WTC11 (cell line): ENCODE measurements around the gene ZDHHC16. TPM values are rescaled to one million over a fixed set of nuclear protein-coding genes. Genes with fewer than 3 reads are reported as not detected.

Experiments used
- ATAC-seq: fragments of 200-7000 bp; cut with Tn5 transposase; 2 replicates; pipeline ENCODE4 v1.10.0; 2021; ENCODE audit warnings: mild to moderate bottlenecking, moderate library complexity
- CTCF ChIA-PET: fragments of 300-600 bp; sonication (Branson Sonifier 250); formaldehyde crosslinking; loops from one replicate; lab custom pipeline; 2021; ENCODE audit warnings: antibody characterized with exemption; lab: Charles Lee
- POLR2A ChIA-PET: fragments of 350-600 bp; sonication (Branson Sonifier 250); formaldehyde crosslinking; loops from one replicate; lab custom pipeline; 2021; ENCODE audit warnings: antibody characterized with exemption; lab: Charles Lee
- DNase-seq: peaks from one replicate; pipeline ENCODE4 v3.0.0; 2021; ENCODE audit warnings: low spot score
- H3K27ac Mint-ChIP-seq: 2 replicates; pipeline ENCODE4 v1.8.0; 2021; ENCODE audit warnings: mixed read lengths
- H3K27me3 Mint-ChIP-seq: 2 replicates; pipeline ENCODE4 v1.8.0; 2021; ENCODE audit warnings: low read depth, mild to moderate bottlenecking, moderate library complexity, mixed read lengths
- H3K36me3 Mint-ChIP-seq: 2 replicates; pipeline ENCODE4 v1.8.0; 2021; ENCODE audit warnings: mixed read lengths
- H3K4me1 Mint-ChIP-seq: 2 replicates; pipeline ENCODE4 v1.8.0; 2022; ENCODE audit warnings: mixed read lengths
- H3K4me3 Mint-ChIP-seq: 2 replicates; pipeline ENCODE4 v1.8.0; 2021; ENCODE audit warnings: mild to moderate bottlenecking, moderate library complexity, mixed read lengths
- H3K9me3 Mint-ChIP-seq: 2 replicates; pipeline ENCODE4 v1.8.0; 2021; ENCODE audit warnings: mixed read lengths
- CREM ChIP-seq: sonication (generic); formaldehyde crosslinking; IDR thresholded peaks from 2 replicates; pipeline ENCODE4 v1.8.1; 2022; ENCODE audit warnings: mild to moderate bottlenecking, missing genetic modification reagents, moderate library complexity
- FOXJ3 ChIP-seq: sonication (generic); formaldehyde crosslinking; IDR thresholded peaks from 2 replicates; pipeline ENCODE4 v1.9.0; 2021; ENCODE audit warnings: missing genetic modification reagents, mild to moderate bottlenecking, borderline replicate concordance
- FOXK1 ChIP-seq: sonication (generic); formaldehyde crosslinking; IDR thresholded peaks from 2 replicates; pipeline ENCODE4 v1.8.0; 2022; ENCODE audit warnings: mild to moderate bottlenecking, moderate library complexity, missing genetic modification reagents
- GRHL2 ChIP-seq: fragments of 250-450 bp; sonication (Bioruptor Pico); IDR thresholded peaks from 2 replicates; pipeline ENCODE4 v1.8.0; 2022; ENCODE audit warnings: mild to moderate bottlenecking, moderate library complexity; ENCODE audit not compliant: insufficient replicate concordance, severe bottlenecking
- MYBL2 ChIP-seq: sonication (generic); formaldehyde crosslinking; IDR thresholded peaks from 2 replicates; pipeline ENCODE4 v1.8.1; 2023; ENCODE audit warnings: mild to moderate bottlenecking, moderate library complexity, missing genetic modification reagents
- TEAD1 ChIP-seq: sonication (generic); formaldehyde crosslinking; IDR thresholded peaks from 2 replicates; pipeline ENCODE4 v1.8.0; 2022; ENCODE audit warnings: mild to moderate bottlenecking, missing genetic modification reagents
- total RNA-seq: library from RNA; stranded (reverse); gene quantifications from 3 replicates; pipeline ENCODE4 v1.2.3, GENCODE V29; 2021
- TF ChIP-seq, protein P1 (sequence below): sonication (generic); formaldehyde crosslinking; IDR thresholded peaks from 2 replicates; pipeline ENCODE4 v1.8.0; 2022; ENCODE audit warnings: mild to moderate bottlenecking, missing genetic modification reagents
- TF ChIP-seq, protein P2 (sequence below): fragments of 250-450 bp; sonication (Bioruptor Pico); IDR thresholded peaks from 2 replicates; pipeline ENCODE4 v1.9.0; 2021; ENCODE audit warnings: mild to moderate bottlenecking
- TF ChIP-seq, protein P3 (sequence below): sonication (generic); formaldehyde crosslinking; conservative IDR thresholded peaks from 2 replicates; pipeline ENCODE4 v1.8.1; 2023; ENCODE audit warnings: mild to moderate bottlenecking, low read depth, missing genetic modification reagents, moderate library complexity
- TF ChIP-seq, protein P4 (sequence below): sonication (generic); formaldehyde crosslinking; IDR thresholded peaks from 2 replicates; pipeline ENCODE4 v1.8.1; 2022; ENCODE audit warnings: mild to moderate bottlenecking, moderate library complexity, missing genetic modification reagents
- TF ChIP-seq, protein P5 (sequence below): fragments of 200-600 bp; IDR thresholded peaks from 2 replicates; pipeline ENCODE4 v1.8.0; 2022; ENCODE audit warnings: antibody characterized with exemption
- TF ChIP-seq, protein P6 (sequence below): sonication (generic); formaldehyde crosslinking; IDR thresholded peaks from 2 replicates; pipeline ENCODE4 v1.8.1; 2023; ENCODE audit warnings: mild to moderate bottlenecking, missing genetic modification reagents

ZDHHC16 gene
- total RNA-seq, 1 experiment from 2014 or later = 44.4 TPM

DNA sequence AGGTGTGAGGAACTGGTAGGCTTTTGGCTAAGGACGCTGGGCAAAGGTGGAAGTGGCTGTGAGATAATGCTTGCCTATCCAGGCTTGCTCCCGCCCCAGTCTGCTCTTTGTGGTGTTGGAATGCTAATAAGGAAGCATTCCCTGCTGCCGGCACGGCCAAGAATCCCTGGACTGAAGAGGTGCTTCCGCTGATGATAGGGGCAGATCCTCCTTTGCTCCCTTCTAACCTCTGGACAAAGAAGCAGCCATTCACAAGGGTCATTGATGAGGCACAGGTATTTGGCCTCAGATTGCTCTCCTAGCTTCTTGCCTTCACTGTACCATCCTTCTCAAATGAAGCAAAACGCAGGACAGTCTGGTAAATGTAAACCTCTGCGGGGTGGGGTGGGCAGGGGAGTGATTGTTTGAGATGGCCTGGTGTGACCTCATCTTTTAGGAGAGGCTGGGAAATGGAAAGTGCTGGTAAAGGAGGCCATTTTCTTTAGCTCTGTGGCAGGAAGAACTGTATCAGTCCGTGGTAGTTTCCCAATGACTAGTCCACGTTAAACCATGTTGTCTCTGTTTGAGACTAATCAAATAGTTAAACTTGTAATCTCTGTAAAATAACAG, 18.3 kb upstream of the ZDHHC16 start:
- H3K4me1 Mint-ChIP-seq = peaks cover 22% of the 10 kb centered on the region
- ChIA-PET CTCF (interaction anchor here (0.8 to 1.2 kb wide), 4 partner anchors 21 to 36 kb away, joined by 3 to 10 read pairs (median 4); partner anchors contain the start of gene RRP12), POLR2A (interaction anchor here (1.0 to 1.9 kb wide), 3 partner anchors 9 to 27 kb away, joined by 3 to 7 read pairs (median 3); partner anchors contain the start of gene RRP12)
- H3K27ac Mint-ChIP-seq = peak overlapping the region; percentile 95
- TF ChIP-seq FOXK1 (CRISPR knock-in tag) (peak; percentile 56; the same call in 1 of the 2 replicates), TEAD1 (CRISPR knock-in tag) (peak; percentile 67; the same call in 1 of the 2 replicates), CREM (CRISPR knock-in tag) (no peak)
- TF ChIP-seq, protein P1, sequence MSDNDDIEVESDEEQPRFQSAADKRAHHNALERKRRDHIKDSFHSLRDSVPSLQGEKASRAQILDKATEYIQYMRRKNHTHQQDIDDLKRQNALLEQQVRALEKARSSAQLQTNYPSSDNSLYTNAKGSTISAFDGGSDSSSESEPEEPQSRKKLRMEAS (CRISPR knock-in tag) = 0 out of 2 replicates have a peak, but pooled peaks have one; percentile 51
- TF ChIP-seq, protein P2, sequence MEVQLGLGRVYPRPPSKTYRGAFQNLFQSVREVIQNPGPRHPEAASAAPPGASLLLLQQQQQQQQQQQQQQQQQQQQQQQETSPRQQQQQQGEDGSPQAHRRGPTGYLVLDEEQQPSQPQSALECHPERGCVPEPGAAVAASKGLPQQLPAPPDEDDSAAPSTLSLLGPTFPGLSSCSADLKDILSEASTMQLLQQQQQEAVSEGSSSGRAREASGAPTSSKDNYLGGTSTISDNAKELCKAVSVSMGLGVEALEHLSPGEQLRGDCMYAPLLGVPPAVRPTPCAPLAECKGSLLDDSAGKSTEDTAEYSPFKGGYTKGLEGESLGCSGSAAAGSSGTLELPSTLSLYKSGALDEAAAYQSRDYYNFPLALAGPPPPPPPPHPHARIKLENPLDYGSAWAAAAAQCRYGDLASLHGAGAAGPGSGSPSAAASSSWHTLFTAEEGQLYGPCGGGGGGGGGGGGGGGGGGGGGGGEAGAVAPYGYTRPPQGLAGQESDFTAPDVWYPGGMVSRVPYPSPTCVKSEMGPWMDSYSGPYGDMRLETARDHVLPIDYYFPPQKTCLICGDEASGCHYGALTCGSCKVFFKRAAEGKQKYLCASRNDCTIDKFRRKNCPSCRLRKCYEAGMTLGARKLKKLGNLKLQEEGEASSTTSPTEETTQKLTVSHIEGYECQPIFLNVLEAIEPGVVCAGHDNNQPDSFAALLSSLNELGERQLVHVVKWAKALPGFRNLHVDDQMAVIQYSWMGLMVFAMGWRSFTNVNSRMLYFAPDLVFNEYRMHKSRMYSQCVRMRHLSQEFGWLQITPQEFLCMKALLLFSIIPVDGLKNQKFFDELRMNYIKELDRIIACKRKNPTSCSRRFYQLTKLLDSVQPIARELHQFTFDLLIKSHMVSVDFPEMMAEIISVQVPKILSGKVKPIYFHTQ = no peak
- H3K4me3 Mint-ChIP-seq = peak overlapping the region; percentile 95
- no peaks in the 10 kb centered on the region for H3K27me3 Mint-ChIP-seq
- ATAC-seq = peak; percentile 69
- DNase-seq = peak; percentile 68
- peaks cover 52% of the 10 kb centered on the region for H3K36me3 Mint-ChIP-seq
- H3K9me3 Mint-ChIP-seq = no peaks in the 10 kb centered on the region

DNA sequence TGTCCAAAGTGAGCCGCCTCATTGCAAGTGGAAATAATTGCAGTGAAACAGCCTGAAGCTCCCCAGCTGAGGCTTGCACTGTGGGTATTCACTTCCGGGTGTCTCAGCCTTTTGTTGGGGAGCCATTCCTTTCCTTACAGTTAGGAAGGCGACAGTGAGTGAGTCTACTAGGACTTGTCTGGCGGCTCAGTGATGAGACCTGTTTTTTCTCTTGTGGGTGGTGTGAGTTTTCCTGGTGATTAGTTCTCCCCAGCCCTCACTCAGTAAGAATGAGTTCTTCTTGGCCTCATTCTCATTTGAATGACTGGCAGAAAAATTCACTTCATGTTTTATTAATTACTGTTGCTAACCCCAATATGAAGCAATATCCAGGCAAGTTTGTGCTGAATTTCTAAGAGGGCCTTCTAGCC, 17.4 kb upstream of the ZDHHC16 start:
- ATAC-seq (no peak), DNase-seq (no peak)
- H3K9me3 Mint-ChIP-seq = no peaks in the 10 kb centered on the region
- H3K4me1 Mint-ChIP-seq = peaks cover 20% of the 10 kb centered on the region
- no peaks in the 10 kb centered on the region for H3K27me3 Mint-ChIP-seq
- peak overlapping the region; percentile 95 for H3K4me3 Mint-ChIP-seq
- ChIA-PET CTCF (no interaction called here), POLR2A (interaction anchor here (1.1 kb wide), 1 partner anchor 8 kb away, joined by 5 read pairs; no protein-coding TSS in a partner anchor)
- H3K27ac Mint-ChIP-seq = peak overlapping the region; percentile 95
- TF ChIP-seq GRHL2 (CRISPR knock-in tag) (no peak), MYBL2 (no peak), FOXJ3 (CRISPR knock-in tag) (no peak)
- TF ChIP-seq, protein P3, sequence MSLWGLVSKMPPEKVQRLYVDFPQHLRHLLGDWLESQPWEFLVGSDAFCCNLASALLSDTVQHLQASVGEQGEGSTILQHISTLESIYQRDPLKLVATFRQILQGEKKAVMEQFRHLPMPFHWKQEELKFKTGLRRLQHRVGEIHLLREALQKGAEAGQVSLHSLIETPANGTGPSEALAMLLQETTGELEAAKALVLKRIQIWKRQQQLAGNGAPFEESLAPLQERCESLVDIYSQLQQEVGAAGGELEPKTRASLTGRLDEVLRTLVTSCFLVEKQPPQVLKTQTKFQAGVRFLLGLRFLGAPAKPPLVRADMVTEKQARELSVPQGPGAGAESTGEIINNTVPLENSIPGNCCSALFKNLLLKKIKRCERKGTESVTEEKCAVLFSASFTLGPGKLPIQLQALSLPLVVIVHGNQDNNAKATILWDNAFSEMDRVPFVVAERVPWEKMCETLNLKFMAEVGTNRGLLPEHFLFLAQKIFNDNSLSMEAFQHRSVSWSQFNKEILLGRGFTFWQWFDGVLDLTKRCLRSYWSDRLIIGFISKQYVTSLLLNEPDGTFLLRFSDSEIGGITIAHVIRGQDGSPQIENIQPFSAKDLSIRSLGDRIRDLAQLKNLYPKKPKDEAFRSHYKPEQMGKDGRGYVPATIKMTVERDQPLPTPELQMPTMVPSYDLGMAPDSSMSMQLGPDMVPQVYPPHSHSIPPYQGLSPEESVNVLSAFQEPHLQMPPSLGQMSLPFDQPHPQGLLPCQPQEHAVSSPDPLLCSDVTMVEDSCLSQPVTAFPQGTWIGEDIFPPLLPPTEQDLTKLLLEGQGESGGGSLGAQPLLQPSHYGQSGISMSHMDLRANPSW (CRISPR knock-in tag) = no peak
- TF ChIP-seq, protein P4, sequence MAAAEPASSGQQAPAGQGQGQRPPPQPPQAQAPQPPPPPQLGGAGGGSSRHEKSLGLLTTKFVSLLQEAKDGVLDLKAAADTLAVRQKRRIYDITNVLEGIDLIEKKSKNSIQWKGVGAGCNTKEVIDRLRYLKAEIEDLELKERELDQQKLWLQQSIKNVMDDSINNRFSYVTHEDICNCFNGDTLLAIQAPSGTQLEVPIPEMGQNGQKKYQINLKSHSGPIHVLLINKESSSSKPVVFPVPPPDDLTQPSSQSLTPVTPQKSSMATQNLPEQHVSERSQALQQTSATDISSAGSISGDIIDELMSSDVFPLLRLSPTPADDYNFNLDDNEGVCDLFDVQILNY (CRISPR knock-in tag) = no peak
- TF ChIP-seq, protein P5, sequence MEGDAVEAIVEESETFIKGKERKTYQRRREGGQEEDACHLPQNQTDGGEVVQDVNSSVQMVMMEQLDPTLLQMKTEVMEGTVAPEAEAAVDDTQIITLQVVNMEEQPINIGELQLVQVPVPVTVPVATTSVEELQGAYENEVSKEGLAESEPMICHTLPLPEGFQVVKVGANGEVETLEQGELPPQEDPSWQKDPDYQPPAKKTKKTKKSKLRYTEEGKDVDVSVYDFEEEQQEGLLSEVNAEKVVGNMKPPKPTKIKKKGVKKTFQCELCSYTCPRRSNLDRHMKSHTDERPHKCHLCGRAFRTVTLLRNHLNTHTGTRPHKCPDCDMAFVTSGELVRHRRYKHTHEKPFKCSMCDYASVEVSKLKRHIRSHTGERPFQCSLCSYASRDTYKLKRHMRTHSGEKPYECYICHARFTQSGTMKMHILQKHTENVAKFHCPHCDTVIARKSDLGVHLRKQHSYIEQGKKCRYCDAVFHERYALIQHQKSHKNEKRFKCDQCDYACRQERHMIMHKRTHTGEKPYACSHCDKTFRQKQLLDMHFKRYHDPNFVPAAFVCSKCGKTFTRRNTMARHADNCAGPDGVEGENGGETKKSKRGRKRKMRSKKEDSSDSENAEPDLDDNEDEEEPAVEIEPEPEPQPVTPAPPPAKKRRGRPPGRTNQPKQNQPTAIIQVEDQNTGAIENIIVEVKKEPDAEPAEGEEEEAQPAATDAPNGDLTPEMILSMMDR = no peak
- TF ChIP-seq, protein P6, sequence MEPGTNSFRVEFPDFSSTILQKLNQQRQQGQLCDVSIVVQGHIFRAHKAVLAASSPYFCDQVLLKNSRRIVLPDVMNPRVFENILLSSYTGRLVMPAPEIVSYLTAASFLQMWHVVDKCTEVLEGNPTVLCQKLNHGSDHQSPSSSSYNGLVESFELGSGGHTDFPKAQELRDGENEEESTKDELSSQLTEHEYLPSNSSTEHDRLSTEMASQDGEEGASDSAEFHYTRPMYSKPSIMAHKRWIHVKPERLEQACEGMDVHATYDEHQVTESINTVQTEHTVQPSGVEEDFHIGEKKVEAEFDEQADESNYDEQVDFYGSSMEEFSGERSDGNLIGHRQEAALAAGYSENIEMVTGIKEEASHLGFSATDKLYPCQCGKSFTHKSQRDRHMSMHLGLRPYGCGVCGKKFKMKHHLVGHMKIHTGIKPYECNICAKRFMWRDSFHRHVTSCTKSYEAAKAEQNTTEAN (CRISPR knock-in tag) = no peak
- H3K36me3 Mint-ChIP-seq = peaks cover 57% of the 10 kb centered on the region
